Measurements from ENCODE around the gene NXPH1.

Gene NXPH1

GRCh38 chr7:8391353-8392062, 41.9 kb upstream of the NXPH1 start:
- no peak overlapping the region for H3K4me2 ChIP-seq (ENCODE audit: low read length)
- H4K20me1 ChIP-seq (ENCODE audit: control insufficient read depth, insufficient read depth, low read depth, low read length) = no peaks in the 10 kb centered on the region
- H3K27ac ChIP-seq (ENCODE audit: low read depth, low read length) = no peak overlapping the region
- H3K27me3 ChIP-seq (ENCODE audit: control insufficient read depth, low read length) = 0 out of 2 replicates have a peak, but pooled peaks cover 3% of the 10 kb centered on the region
- no peaks in the 10 kb centered on the region for H3K9me3 ChIP-seq (ENCODE audit: control insufficient read depth, insufficient read depth, low read length)
- H3K4me1 ChIP-seq (ENCODE audit: control insufficient read depth, low read length) = no peaks in the 10 kb centered on the region
- no peaks in the 10 kb centered on the region for H3K36me3 ChIP-seq (ENCODE audit: control insufficient read depth, low read length)
- no peak overlapping the region for H3K4me3 ChIP-seq (ENCODE audit: low read length)
- no peaks in the 10 kb centered on the region for H3K9me2 ChIP-seq (replicated peaks; ENCODE audit: control insufficient read depth, low read length)
- TF ChIP-seq EZH2phosphoT487 (IDR thresholded peaks at IDR 0.05; ENCODE audit: borderline replicate concordance, low read length) (no peak), CTCF (IDR thresholded peaks at IDR 0.05; ENCODE audit: low read depth, low read length, poor library complexity, severe bottlenecking) (no peak)
- H3K79me2 ChIP-seq (ENCODE audit: control insufficient read depth, low read length) = no peaks in the 10 kb centered on the region
- H3F3A ChIP-seq (ENCODE audit: control insufficient read depth, insufficient read depth) = no peaks in the 10 kb centered on the region

GRCh38 chr7:8396294-8396693, 37.1 kb upstream of the NXPH1 start:
- no peaks in the 10 kb centered on the region for H3K36me3 ChIP-seq (ENCODE audit: control insufficient read depth, low read length)
- H3K27ac ChIP-seq (ENCODE audit: low read depth, low read length) = no peak overlapping the region
- no peak overlapping the region for H3K4me3 ChIP-seq (ENCODE audit: low read length)
- no peak for TF ChIP-seq EZH2phosphoT487 (IDR thresholded peaks at IDR 0.05; ENCODE audit: borderline replicate concordance, low read length)
- no peak for TF ChIP-seq CTCF (IDR thresholded peaks at IDR 0.05; ENCODE audit: low read depth, low read length, poor library complexity, severe bottlenecking)
- H3K27me3 ChIP-seq (ENCODE audit: control insufficient read depth, low read length) = 0 out of 2 replicates have a peak, but pooled peaks cover 3% of the 10 kb centered on the region
- no peaks in the 10 kb centered on the region for H3K79me2 ChIP-seq (ENCODE audit: control insufficient read depth, low read length)
- no peaks in the 10 kb centered on the region for H3F3A ChIP-seq (ENCODE audit: control insufficient read depth, insufficient read depth)
- H4K20me1 ChIP-seq (ENCODE audit: control insufficient read depth, insufficient read depth, low read depth, low read length) = no peaks in the 10 kb centered on the region
- no peaks in the 10 kb centered on the region for H3K9me2 ChIP-seq (replicated peaks; ENCODE audit: control insufficient read depth, low read length)
- no peaks in the 10 kb centered on the region for H3K9me3 ChIP-seq (ENCODE audit: control insufficient read depth, insufficient read depth, low read length)
- no peak overlapping the region for H3K4me2 ChIP-seq (ENCODE audit: low read length)
- no peaks in the 10 kb centered on the region for H3K4me1 ChIP-seq (ENCODE audit: control insufficient read depth, low read length)

- Histone ChIP-seq H3F3A (ENCODE audit: control insufficient read depth, insufficient read depth) (no peaks in the 10 kb centered on the region), H3K79me2 (ENCODE audit: control insufficient read depth, low read length) (no peaks in the 10 kb centered on the region), H3K4me2 (ENCODE audit: low read length) (no peak overlapping the region), H3K9me3 (ENCODE audit: control insufficient read depth, insufficient read depth, low read length) (no peaks in the 10 kb centered on the region), H3K4me3 (ENCODE audit: low read length) (no peak overlapping the region), H3K9me2 (replicated peaks; ENCODE audit: control insufficient read depth, low read length) (no peaks in the 10 kb centered on the region), H3K27ac (ENCODE audit: low read depth, low read length) (no peak overlapping the region), H3K27me3 (ENCODE audit: control insufficient read depth, low read length) (no peaks in the 10 kb centered on the region), H4K20me1 (ENCODE audit: control insufficient read depth, insufficient read depth, low read depth, low read length) (no peaks in the 10 kb centered on the region), H3K4me1 (ENCODE audit: control insufficient read depth, low read length) (no peaks in the 10 kb centered on the region), H3K36me3 (ENCODE audit: control insufficient read depth, low read length) (no peaks in the 10 kb centered on the region)
- no peak for TF ChIP-seq EZH2phosphoT487 (IDR thresholded peaks at IDR 0.05; ENCODE audit: borderline replicate concordance, low read length)
- TF ChIP-seq CTCF (IDR thresholded peaks at IDR 0.05; ENCODE audit: low read depth, low read length, poor library complexity, severe bottlenecking) = no peak
Observed at GRCh38 chr7:8408871-8409270, 24.5 kb upstream of the NXPH1 start.
